NCI-H2196 (cell line): Measurements from ENCODE around the gene SLC35E1.
A peak's percentile ranks its signal among the peaks of the same experiment; 100 is the strongest.
"Not testable (repeated sequence)": the region's sequence is repeated elsewhere in the genome, so short reads cannot be mapped to it uniquely, and the experiment has no call there.

Experiments
- DNase-seq: peaks from one replicate; lab custom pipeline; 2025; ENCODE audit not compliant: unreplicated experiment; lab: John Stamatoyannopoulos, UW

SLC35E1 gene

GRCh38 chr19:16551902-16552301 is 20.3 kb downstream of the SLC35E1 start:
- DNase-seq = not testable (repeated sequence)

- DNase-seq = no peak
These were observed 23.3 kb downstream of the SLC35E1 start for GRCh38 chr19:16548956-16549355.

- DNase-seq = no peak
These were observed 27.6 kb downstream of the SLC35E1 start for GRCh38 chr19:16544473-16545231.

- DNase-seq = not testable (repeated sequence)
These were observed 28.5 kb downstream of the SLC35E1 start for GRCh38 chr19:16543734-16544133.

- no peak for DNase-seq
These were observed 29.2 kb downstream of the SLC35E1 start for GRCh38 chr19:16542910-16543472.

- DNase-seq = peak; percentile 97
These were observed 29.9 kb downstream of the SLC35E1 start, which contains the start of gene CHERP for GRCh38 chr19:16542045-16542909. Gene CHERP (minus strand): TSS chr19:16542437. CDS start chr19:16542378, 59 bp downstream.

GRCh38 chr19:16541526-16542044 is 30.6 kb downstream of the SLC35E1 start:
- no peak for DNase-seq

- DNase-seq = no peak
These were observed 31.3 kb downstream of the SLC35E1 start for GRCh38 chr19:16540948-16541347.

GRCh38 chr19:16537111-16537510 is 35.1 kb downstream of the SLC35E1 start:
- DNase-seq = no peak

- no peak for DNase-seq
These were observed 36.1 kb downstream of the SLC35E1 start for GRCh38 chr19:16536130-16536529.

- DNase-seq = no peak
These were observed 36.8 kb downstream of the SLC35E1 start for GRCh38 chr19:16535381-16535780.

- no peak for DNase-seq
These were observed 39.6 kb downstream of the SLC35E1 start for GRCh38 chr19:16532440-16533234.

GRCh38 chr19:16531380-16531669 is 40.9 kb downstream of the SLC35E1 start:
- DNase-seq = no peak

- no peak for DNase-seq
These were observed 41.5 kb downstream of the SLC35E1 start for GRCh38 chr19:16530540-16531379.

GRCh38 chr19:16529466-16530144 is 42.6 kb downstream of the SLC35E1 start:
- DNase-seq = no peak

- DNase-seq = no peak
These were observed 44.2 kb downstream of the SLC35E1 start for GRCh38 chr19:16527971-16528521.

GRCh38 chr19:16527334-16527935 is 44.8 kb downstream of the SLC35E1 start:
- DNase-seq = no peak

- DNase-seq = peak; percentile 70
These were observed 46.3 kb downstream of the SLC35E1 start for GRCh38 chr19:16525751-16526481.
